ENCODE data around the gene DACH1. TPM values are rescaled to one million over a fixed set of nuclear protein-coding genes. Genes with fewer than 3 reads are reported as not detected.

The DACH1 gene
- total RNA-seq, 1 donor from 2014 or later: 37.1 TPM

- Mint-ChIP-seq H3K4me1 (ENCODE audit: low read depth) (peaks cover 4% of the 10 kb centered on the region), H3K9me3 (ENCODE audit: low read depth) (no peaks in the 10 kb centered on the region)
Measured at GRCh38 chr13:71513411-71514033, 353.5 kb downstream of the DACH1 start.

GRCh38 chr13:71503781-71504180 lies 363.2 kb downstream of the DACH1 start:
- no peak for DNase-seq (ENCODE audit: low spot score, unreplicated experiment)
- no peaks in the 10 kb centered on the region for H3K9me3 Mint-ChIP-seq (ENCODE audit: low read depth)
- no peaks in the 10 kb centered on the region for H3K27me3 Mint-ChIP-seq
- TF ChIP-seq CTCF (IDR thresholded peaks at IDR 0.05; ENCODE audit: unreplicated experiment): no peak
- H3K36me3 Mint-ChIP-seq (ENCODE audit: insufficient read depth): peaks cover 14% of the 10 kb centered on the region
- no peaks in the 10 kb centered on the region for H3K4me1 Mint-ChIP-seq (ENCODE audit: low read depth)
- no peak overlapping the region for H3K27ac Mint-ChIP-seq
- H3K4me3 Mint-ChIP-seq (ENCODE audit: low read depth): no peak overlapping the region

More at GRCh38 chr13:71513411-71514033, 353.5 kb downstream of the DACH1 start:
- DNase-seq (ENCODE audit: low spot score, unreplicated experiment): no peak
- no peak for TF ChIP-seq CTCF (IDR thresholded peaks at IDR 0.05; ENCODE audit: unreplicated experiment)
- no peak overlapping the region for H3K4me3 Mint-ChIP-seq (ENCODE audit: low read depth)
- peaks cover 3% of the 10 kb centered on the region for H3K36me3 Mint-ChIP-seq (ENCODE audit: insufficient read depth)
- no peaks in the 10 kb centered on the region for H3K27me3 Mint-ChIP-seq
- no peak overlapping the region for H3K27ac Mint-ChIP-seq

- H3K9me3 Mint-ChIP-seq (ENCODE audit: low read depth): no peaks in the 10 kb centered on the region
- H3K36me3 Mint-ChIP-seq (ENCODE audit: insufficient read depth): peaks cover 9% of the 10 kb centered on the region
- H3K4me3 Mint-ChIP-seq (ENCODE audit: low read depth): no peak overlapping the region
- no peak for DNase-seq (ENCODE audit: low spot score, unreplicated experiment)
- no peak for TF ChIP-seq CTCF (IDR thresholded peaks at IDR 0.05; ENCODE audit: unreplicated experiment)
- no peaks in the 10 kb centered on the region for H3K27me3 Mint-ChIP-seq
- H3K27ac Mint-ChIP-seq: no peak overlapping the region
- peaks cover under 1% of the 10 kb centered on the region for H3K4me1 Mint-ChIP-seq (ENCODE audit: low read depth)
Measured at GRCh38 chr13:71499944-71500514, 367.0 kb downstream of the DACH1 start.

GRCh38 chr13:71499235-71499634 lies 367.8 kb downstream of the DACH1 start:
- Mint-ChIP-seq H3K36me3 (ENCODE audit: insufficient read depth) (peaks cover 6% of the 10 kb centered on the region), H3K27ac (peak overlapping the region; percentile 17), H3K4me1 (ENCODE audit: low read depth) (peaks cover 4% of the 10 kb centered on the region), H3K27me3 (no peaks in the 10 kb centered on the region), H3K4me3 (ENCODE audit: low read depth) (no peak overlapping the region), H3K9me3 (ENCODE audit: low read depth) (no peaks in the 10 kb centered on the region)
- no peak for TF ChIP-seq CTCF (IDR thresholded peaks at IDR 0.05; ENCODE audit: unreplicated experiment)
- DNase-seq (ENCODE audit: low spot score, unreplicated experiment): no peak

- Mint-ChIP-seq H3K36me3 (ENCODE audit: insufficient read depth) (peaks cover 11% of the 10 kb centered on the region), H3K4me3 (ENCODE audit: low read depth) (no peak overlapping the region), H3K4me1 (ENCODE audit: low read depth) (peaks cover 4% of the 10 kb centered on the region), H3K27me3 (no peaks in the 10 kb centered on the region), H3K27ac (no peak overlapping the region), H3K9me3 (ENCODE audit: low read depth) (no peaks in the 10 kb centered on the region)
- no peak for TF ChIP-seq CTCF (IDR thresholded peaks at IDR 0.05; ENCODE audit: unreplicated experiment)
- DNase-seq (ENCODE audit: low spot score, unreplicated experiment): no peak
Measured at GRCh38 chr13:71493189-71493588, 373.8 kb downstream of the DACH1 start.

All from progenitor cell of endocrine pancreas (in vitro differentiated cells).